Stimulated activated CD4-positive, alpha-beta T cell treated with anti-CD3 and anti-CD28 coated beads, Interleukin-1b, Interleukin-23, amount 100 ng/mL, for 24 hours (primary cell): ENCODE measurements around the gene FICD.

Experiments used
- DNase-seq, 4 experiments: peaks; one replicate each; pipeline ENCODE4 v3.0.0-alpha.2; 2020; ENCODE audit warnings: low read depth in 4 of 4, low spot score in 1 of 4

Gene FICD

DNA sequence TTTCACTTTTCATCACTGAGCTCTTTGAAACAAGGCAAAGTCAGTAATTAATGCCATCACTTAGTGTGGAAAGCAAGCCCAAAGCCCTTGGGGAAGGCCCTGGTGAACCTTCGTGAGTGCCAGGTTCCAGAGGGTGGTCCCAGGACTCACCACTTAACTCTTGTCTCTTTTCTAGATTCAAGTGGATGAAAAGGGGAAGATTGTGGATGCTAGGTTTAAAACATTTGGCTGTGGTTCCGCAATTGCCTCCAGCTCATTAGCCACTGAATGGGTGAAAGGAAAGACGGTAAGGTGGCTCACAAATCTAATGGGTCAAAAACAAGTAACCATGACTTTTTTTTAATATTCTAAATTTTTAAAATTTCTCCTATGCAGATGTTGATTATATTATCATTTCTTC, 50.1 kb downstream of the FICD start:
- no peak for DNase-seq

DNA sequence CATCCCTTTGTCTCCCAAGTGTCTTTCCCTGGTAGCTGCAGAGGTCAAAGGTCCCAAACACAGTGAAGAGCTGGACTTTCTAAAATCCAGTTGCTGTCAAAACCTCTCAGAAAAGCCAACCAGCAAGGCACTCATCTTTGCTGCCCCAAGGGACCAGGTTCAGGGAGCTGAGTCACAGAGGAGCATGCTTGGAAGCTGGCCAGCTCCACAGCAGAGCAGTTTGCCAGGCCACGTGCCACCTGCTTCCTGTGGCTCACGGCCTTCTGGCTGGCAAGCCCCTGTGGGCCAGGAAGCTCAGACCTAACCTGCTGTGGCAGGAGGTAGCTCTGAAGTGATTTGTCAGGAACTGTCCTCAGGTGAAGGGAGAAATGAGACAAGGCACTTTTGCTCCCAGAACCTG, 50.9 kb downstream of the FICD start:
- peak in 2 of 4 experiments; percentile 34 to 53 for DNase-seq

DNA sequence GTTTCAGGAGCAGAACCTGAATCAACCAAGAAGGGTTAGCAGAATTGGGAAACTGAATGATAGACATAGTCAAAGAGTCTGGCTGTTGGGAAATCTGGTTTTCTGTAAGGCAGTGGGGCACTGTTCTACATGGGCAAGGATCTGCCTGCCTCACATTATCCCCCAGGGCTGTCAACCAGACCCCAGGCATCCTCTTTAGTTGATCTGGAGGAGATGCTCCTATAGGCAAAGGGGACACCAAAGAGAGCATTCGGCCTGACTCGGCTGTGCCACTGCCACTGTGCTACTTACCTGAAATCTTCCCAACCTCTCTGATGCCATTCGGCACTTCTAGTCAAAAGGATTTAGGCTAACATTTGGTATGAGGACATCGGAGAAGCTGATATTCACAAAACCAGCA, 51.4 kb downstream of the FICD start:
- DNase-seq, result no peak

DNA sequence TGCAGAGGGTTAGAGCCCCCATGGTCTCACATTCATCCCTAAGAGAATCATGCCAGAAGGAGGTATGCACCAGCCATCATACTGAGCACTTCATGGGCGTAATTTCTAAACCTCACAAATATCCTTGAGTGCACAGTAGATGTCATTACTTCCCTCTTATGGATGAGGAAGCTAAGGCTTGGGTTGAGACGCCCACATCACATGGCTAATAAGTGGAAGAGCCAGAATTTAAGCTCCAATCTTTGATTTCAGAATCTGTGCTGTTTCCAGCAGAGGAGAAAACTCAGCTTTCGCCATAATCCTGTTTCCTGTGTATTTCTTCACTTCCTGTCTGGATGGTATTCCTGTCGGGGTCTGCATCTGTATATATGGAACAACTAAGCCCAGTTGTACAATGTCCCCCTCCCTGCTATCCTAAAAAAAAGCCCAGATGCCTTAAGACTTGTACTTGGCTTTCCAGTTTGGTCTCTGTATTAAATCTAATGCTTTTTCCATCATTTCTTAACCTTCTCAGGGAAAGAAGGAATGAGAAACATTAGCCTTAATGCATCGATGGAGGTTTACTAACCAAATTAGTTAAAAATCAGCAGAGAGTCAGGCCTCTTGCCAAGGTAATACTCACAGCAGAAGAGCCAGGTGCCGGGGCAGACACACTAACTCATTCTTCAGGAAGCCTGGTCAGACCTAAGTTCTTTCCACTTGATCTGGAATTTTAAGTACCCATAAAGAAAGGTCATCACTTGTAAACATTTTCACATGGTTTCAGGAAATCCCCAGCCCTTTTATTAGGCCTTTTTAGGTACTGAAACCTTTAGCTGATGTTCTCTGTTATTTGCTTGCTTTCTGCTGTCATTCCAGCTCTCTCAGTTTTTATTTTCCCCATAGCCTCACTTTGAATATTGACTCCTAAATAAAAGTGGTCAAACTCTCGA, 52.6 kb downstream of the FICD start:
- DNase-seq, result no peak

DNA sequence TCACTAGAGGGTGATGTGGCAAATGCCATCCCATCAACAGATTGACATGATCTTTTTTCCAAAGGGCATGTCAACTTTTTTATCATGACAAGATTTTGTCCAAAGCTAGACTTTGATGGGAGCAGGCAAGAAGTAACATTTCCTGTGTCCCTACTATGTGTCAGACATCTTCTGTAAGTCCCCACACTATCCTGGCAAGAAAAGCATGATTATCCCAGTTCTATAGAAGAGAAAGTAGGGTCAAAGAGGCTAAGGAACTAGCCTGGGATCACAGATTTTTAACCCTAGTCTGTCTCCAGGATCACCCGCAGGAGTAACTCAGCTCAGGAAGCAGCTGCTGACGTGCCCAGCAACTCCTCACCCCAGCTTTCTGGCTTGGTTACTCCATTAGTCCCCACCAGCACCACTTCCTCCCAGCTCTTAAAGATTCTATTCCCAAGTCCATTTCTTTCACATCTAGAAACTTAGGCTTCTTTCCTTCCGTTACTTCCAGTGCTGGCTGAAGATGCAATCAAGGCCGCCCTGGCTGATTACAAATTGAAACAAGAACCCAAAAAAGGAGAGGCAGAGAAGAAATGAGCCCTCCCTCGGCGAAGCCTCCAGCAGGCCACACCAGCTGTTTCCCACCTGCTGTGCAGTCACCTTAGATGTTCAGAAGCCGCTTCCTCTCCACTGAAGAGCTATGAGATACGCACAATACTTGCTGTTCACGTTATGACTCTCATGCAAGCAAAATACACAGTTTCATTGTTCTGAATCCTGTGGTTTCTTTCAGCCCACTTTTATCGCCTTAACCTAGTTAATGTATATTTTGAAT, 53.5 kb downstream of the FICD start:
- DNase-seq, result peak in 2 of 4 experiments; percentile 49 to 54
